ENCODE data around the gene PRRX2. TPM values are rescaled to one million over a fixed set of nuclear protein-coding genes. Genes with fewer than 3 reads are reported as not detected.

PRRX2 gene
- total RNA-seq, 2 donors from 2014 or later = 4.3 to 14.3 TPM

- 63% methylated on average over 20 of the region's 20 CpGs for WGBS
- TF ChIP-seq CTCF (IDR thresholded peaks at IDR 0.05) (no peak), POLR2A (IDR thresholded peaks at IDR 0.05) (no peak), POLR2AphosphoS5 (IDR thresholded peaks at IDR 0.05) (no peak)
- H3K4me1 ChIP-seq (replicated peaks) = no peaks in the 10 kb centered on the region
- H3K36me3 ChIP-seq = no peaks in the 10 kb centered on the region
- H3K4me3 ChIP-seq = no peak overlapping the region
- intact Hi-C loops (cut with DNase I) = loop anchor here (2.0 kb wide), 1 partner anchor 46 kb away; no protein-coding TSS in a partner anchor
- H3K9me3 ChIP-seq = no peaks in the 10 kb centered on the region
- no peak for DNase-seq (ENCODE audit: low spot score)
- H3K27ac ChIP-seq = no peak overlapping the region
- H3K27me3 ChIP-seq (replicated peaks; ENCODE audit: insufficient read depth) = no peaks in the 10 kb centered on the region
Measured at GRCh38 chr9:129736334-129736733, 70.9 kb downstream of the PRRX2 start.

GRCh38 chr9:129737479-129738274, 72.2 kb downstream of the PRRX2 start:
- H3K27me3 ChIP-seq (replicated peaks; ENCODE audit: insufficient read depth) = no peaks in the 10 kb centered on the region
- peak overlapping the region; percentile 44 to 52 for H3K4me3 ChIP-seq
- no peaks in the 10 kb centered on the region for H3K4me1 ChIP-seq (replicated peaks)
- peak overlapping the region; percentile 81 to 84 for H3K27ac ChIP-seq
- intact Hi-C loops (cut with DNase I) = loop anchor here (2.0 kb wide), 1 partner anchor 45 kb away; no protein-coding TSS in a partner anchor
- WGBS = 4% methylated on average over 46 of the region's 48 CpGs
- H3K9me3 ChIP-seq = no peaks in the 10 kb centered on the region
- TF ChIP-seq POLR2AphosphoS5 (IDR thresholded peaks at IDR 0.05) (peak; percentile 62), POLR2A (IDR thresholded peaks at IDR 0.05) (no peak), CTCF (IDR thresholded peaks at IDR 0.05) (peak; percentile 97 to 99 (median 98))
- no peaks in the 10 kb centered on the region for H3K36me3 ChIP-seq
- peak; percentile 83 for DNase-seq (ENCODE audit: low spot score)

GRCh38 chr9:129739432-129739831, 74.0 kb downstream of the PRRX2 start:
- Histone ChIP-seq H3K4me1 (replicated peaks) (no peaks in the 10 kb centered on the region), H3K27me3 (replicated peaks; ENCODE audit: insufficient read depth) (no peaks in the 10 kb centered on the region), H3K4me3 (no peak overlapping the region), H3K36me3 (no peaks in the 10 kb centered on the region), H3K9me3 (no peaks in the 10 kb centered on the region), H3K27ac (no peak overlapping the region)
- TF ChIP-seq CTCF (IDR thresholded peaks at IDR 0.05) (no peak), POLR2AphosphoS5 (IDR thresholded peaks at IDR 0.05) (no peak), POLR2A (IDR thresholded peaks at IDR 0.05) (no peak)
- DNase-seq (ENCODE audit: low spot score) = no peak
- intact Hi-C loops (cut with DNase I) = no loop called here
- WGBS = 97% methylated on average over 16 of the region's 16 CpGs

- Histone ChIP-seq H3K4me1 (replicated peaks) (no peaks in the 10 kb centered on the region), H3K36me3 (no peaks in the 10 kb centered on the region), H3K9me3 (no peaks in the 10 kb centered on the region), H3K4me3 (no peak overlapping the region), H3K27ac (no peak overlapping the region), H3K27me3 (replicated peaks; ENCODE audit: insufficient read depth) (no peaks in the 10 kb centered on the region)
- DNase-seq (ENCODE audit: low spot score) = no peak
- intact Hi-C loops (cut with DNase I) = no loop called here
- WGBS = 88% methylated on average over 7 of the region's 7 CpGs
- no peak for TF ChIP-seq POLR2A (IDR thresholded peaks at IDR 0.05)
- no peak for TF ChIP-seq POLR2AphosphoS5 (IDR thresholded peaks at IDR 0.05)
- TF ChIP-seq CTCF (IDR thresholded peaks at IDR 0.05) = no peak
Measured at GRCh38 chr9:129740174-129740573, 74.7 kb downstream of the PRRX2 start.
